Endothelial cell (in vitro differentiated cells): ENCODE data around the gene TUFM. TPM values are rescaled to one million over a fixed set of nuclear protein-coding genes. Genes with fewer than 3 reads are reported as not detected.
A peak's percentile ranks its signal among the peaks of the same experiment; 100 is the strongest.
"Not testable (repeated sequence)": the region's sequence is repeated elsewhere in the genome, so short reads cannot be mapped to it uniquely, and the experiment has no call there.

Experiments
- DNase-seq: peaks from one replicate; pipeline ENCODE4 v3.0.0; 2021; ENCODE audit warnings: low spot score
- H3K27ac Mint-ChIP-seq: one replicate; pipeline ENCODE4 v1.8.0; 2021; ENCODE audit warnings: mixed read lengths, inconsistent platforms; ENCODE audit not compliant: unreplicated experiment
- H3K27me3 Mint-ChIP-seq: one replicate; pipeline ENCODE4 v1.8.0; 2021; ENCODE audit warnings: mild to moderate bottlenecking, moderate library complexity, mixed read lengths, inconsistent platforms; ENCODE audit not compliant: unreplicated experiment
- H3K36me3 Mint-ChIP-seq: one replicate; pipeline ENCODE4 v1.8.0; 2021; ENCODE audit warnings: mild to moderate bottlenecking, low read depth, mixed read lengths, inconsistent platforms; ENCODE audit not compliant: unreplicated experiment
- H3K4me1 Mint-ChIP-seq: one replicate; pipeline ENCODE4 v1.8.0; 2021; ENCODE audit warnings: mild to moderate bottlenecking, mixed read lengths, inconsistent platforms; ENCODE audit not compliant: unreplicated experiment
- H3K4me3 Mint-ChIP-seq: one replicate; pipeline ENCODE4 v1.8.0; 2021; ENCODE audit warnings: mild to moderate bottlenecking, mixed read lengths, inconsistent platforms; ENCODE audit not compliant: unreplicated experiment
- H3K9me3 Mint-ChIP-seq: one replicate; pipeline ENCODE4 v1.8.0; 2021; ENCODE audit warnings: mixed read lengths, inconsistent platforms; ENCODE audit not compliant: unreplicated experiment
- total RNA-seq: library from RNA; stranded (reverse); fragmentation: NEBNext Ultra II Directional; extraction: Animal tissue kit (Norgen Biotek cat#: 25700); gene quantifications from one replicate; pipeline ENCODE4 v1.2.1, GENCODE V29; 2021; ENCODE audit not compliant: unreplicated experiment
- TF ChIP-seq, protein P1 (sequence below): fragments of 200-600 bp; sonication (generic); IDR thresholded peaks from one replicate; pipeline ENCODE4 v1.5.0; 2021; ENCODE audit warnings: antibody characterized with exemption; ENCODE audit not compliant: unreplicated experiment

Gene TUFM
- total RNA-seq, 1 donor from 2014 or later, result 173 TPM

DNA sequence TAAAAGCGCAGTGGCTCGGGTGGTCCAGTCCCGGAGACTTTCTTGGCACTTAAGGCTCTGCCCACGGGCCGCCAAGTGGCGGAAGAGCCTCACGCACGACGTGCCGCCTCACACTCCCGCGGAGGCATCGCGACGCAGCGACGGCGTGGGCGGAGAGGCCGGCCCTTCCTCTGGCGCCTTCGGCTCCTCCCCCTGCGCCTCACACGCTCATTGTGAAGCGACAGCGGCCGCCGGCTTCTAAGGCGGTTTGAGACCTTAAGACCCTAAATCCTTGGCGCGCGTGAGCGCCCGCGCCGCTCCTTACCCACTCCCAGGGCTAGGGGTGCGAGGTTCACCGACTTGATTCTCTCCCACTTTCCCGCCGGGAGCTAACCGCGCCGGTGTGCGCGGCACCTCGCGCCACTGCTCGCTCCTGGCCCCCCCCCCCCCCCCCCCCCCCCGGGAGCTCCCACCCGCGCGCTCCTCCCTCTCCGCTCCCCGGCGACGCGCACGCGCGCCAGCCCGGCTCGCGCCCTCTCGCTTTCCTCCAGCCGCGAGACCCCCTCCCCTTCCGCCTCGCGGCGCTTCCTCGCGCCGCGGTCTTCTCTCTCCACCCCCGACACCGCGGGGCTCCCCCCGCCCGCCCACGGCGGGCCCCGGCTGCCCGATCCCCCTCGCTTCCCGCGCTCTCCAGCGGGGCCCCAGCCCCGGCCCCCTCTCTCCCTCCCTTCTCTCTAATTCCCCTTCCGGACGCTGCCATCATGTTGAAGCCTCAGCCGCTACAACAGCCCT, 23.4 kb downstream of the TUFM start, which contains the start of gene ATXN2L:
TSS of gene ATXN2L (plus strand) at position 480 of the 771 bp plus-strand sequence. CDS start at position 741, 261 bp downstream.
- Mint-ChIP-seq H3K27ac (peak within 1 kb of the TSS; percentile 92), H3K4me3 (peak within 1 kb of the TSS; percentile 98), H3K4me1 (peaks cover 10% of the 10 kb centered on the region), H3K9me3 (no peaks in the 10 kb centered on the region), H3K36me3 (peaks cover 23% of the 10 kb centered on the region), H3K27me3 (peaks cover 14% of the 10 kb centered on the region)
- TF ChIP-seq, protein P1, sequence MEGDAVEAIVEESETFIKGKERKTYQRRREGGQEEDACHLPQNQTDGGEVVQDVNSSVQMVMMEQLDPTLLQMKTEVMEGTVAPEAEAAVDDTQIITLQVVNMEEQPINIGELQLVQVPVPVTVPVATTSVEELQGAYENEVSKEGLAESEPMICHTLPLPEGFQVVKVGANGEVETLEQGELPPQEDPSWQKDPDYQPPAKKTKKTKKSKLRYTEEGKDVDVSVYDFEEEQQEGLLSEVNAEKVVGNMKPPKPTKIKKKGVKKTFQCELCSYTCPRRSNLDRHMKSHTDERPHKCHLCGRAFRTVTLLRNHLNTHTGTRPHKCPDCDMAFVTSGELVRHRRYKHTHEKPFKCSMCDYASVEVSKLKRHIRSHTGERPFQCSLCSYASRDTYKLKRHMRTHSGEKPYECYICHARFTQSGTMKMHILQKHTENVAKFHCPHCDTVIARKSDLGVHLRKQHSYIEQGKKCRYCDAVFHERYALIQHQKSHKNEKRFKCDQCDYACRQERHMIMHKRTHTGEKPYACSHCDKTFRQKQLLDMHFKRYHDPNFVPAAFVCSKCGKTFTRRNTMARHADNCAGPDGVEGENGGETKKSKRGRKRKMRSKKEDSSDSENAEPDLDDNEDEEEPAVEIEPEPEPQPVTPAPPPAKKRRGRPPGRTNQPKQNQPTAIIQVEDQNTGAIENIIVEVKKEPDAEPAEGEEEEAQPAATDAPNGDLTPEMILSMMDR, result no peak
- DNase-seq, result peak; percentile 90

DNA sequence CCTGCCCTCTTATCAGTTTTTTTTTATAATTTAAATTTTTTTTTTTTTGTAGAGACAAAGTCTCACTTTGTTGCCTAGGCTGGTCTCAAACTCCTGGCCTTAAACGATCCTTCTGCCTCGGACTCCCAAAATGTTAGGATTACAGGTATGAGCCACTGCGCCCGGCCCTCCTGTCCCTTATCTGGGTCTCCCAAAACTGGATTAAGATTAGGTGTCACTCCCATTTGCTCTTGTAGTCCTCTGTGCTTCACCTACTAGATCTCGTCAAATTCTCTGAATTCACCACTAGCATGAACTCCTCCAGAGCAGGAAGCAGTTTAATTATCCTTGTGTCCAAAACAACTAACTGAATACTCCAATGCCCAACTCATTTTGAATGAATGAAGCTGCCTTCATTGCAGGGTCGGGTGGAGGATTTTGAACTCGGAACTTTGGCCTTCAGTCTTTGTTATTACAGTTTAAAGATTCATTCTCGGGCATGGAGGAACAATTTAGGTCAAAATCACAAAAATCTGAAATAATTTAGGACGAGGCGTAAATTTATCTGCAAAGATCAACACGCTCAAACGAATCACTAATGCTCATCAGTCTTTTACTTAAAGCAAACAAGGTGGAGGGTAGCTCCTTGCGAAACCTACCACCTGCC, 24.2 kb downstream of the TUFM start:
- Mint-ChIP-seq H3K4me1 (peaks cover 10% of the 10 kb centered on the region), H3K4me3 (peak overlapping the region; percentile 95), H3K9me3 (no peaks in the 10 kb centered on the region), H3K27ac (peak overlapping the region; percentile 90), H3K27me3 (peaks cover 14% of the 10 kb centered on the region), H3K36me3 (peaks cover 21% of the 10 kb centered on the region)
- DNase-seq, result no peak
- TF ChIP-seq, protein P1, result no peak

DNA sequence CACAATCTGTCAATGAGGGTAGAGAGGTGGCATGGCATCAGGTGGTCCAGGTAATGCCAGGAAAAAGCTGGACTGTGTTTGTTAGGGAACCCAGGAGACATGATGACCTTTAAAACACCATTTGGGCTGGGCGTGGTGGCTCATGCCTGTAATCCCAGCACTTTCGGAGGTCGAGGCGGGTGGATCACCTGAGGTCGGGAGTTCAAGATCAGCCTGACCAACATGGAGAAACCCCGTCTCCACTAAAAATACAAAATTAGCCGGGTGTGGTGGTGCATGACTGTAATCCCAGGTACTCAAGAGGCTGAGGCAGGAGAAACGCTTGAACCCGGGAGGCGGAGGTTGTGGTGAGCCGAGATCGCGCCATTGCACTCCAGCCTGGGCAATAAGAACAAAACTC, 25.6 kb downstream of the TUFM start:
- not testable (repeated sequence) for H3K9me3 Mint-ChIP-seq, DNase-seq, H3K27ac Mint-ChIP-seq
- peaks cover 16% of the 10 kb centered on the region for H3K27me3 Mint-ChIP-seq
- peaks cover 10% of the 10 kb centered on the region for H3K4me1 Mint-ChIP-seq
- H3K4me3 Mint-ChIP-seq, result peak overlapping the region; percentile 2
- peaks cover 10% of the 10 kb centered on the region for H3K36me3 Mint-ChIP-seq

DNA sequence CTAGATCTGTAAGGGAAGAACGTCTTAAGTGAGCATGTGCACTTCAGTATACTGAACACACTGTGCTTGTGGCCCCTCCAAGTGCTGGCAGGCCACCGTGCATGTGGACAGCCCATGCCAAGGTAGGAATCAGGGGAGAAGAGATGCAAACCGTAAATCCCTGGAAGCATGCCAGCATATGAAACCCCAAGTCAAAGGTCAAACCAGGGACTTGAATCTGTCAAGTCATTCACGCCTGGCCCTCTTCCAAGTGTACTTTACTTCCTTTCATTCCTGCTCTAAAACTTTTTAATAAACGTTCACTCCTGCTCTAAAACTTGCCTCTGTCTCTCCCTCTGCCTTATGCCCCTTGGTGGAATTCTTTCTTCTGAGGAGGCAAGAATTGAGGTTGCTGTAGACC, 26.1 kb downstream of the TUFM start:
- H3K4me3 Mint-ChIP-seq, result no peak overlapping the region

DNA sequence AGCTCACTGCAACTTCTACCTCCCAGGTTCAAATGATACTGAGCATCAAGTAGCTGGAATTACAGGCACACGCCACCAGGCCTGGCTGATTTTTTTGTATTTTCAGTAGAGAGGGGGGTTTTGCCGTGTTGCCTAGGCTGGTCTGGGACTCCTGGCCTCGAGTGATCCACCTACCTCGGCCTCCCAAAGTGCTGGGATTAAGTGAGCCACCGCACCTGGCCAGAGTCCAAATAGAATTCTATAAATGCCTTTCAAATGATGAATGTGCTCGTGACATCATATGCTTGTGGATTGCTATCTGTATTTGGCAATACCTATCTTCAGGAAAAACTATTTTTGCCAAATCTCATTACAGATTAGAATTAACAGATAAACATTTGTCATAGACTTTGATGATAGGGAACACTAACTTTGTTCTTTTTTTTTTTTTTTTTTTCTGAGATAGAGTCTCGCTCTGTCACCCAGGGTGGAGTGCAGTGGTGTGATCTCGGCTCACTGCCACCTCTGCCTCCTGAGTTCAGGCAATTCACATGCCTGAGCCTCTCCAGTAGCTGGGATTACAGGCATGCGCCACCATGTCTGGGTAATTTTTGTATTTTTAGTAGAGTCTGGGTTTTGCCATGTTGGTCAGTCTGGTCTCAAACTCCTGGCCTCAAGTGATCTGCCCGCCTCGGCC, 38.6 kb downstream of the TUFM start:
- H3K9me3 Mint-ChIP-seq, H3K36me3 Mint-ChIP-seq, DNase-seq, H3K27me3 Mint-ChIP-seq, H3K27ac Mint-ChIP-seq, H3K4me1 Mint-ChIP-seq, H3K4me3 Mint-ChIP-seq: not testable (repeated sequence)

More for the DNA sequence above, 26.1 kb downstream of the TUFM start:
- peaks cover 10% of the 10 kb centered on the region for H3K4me1 Mint-ChIP-seq
- no peak for DNase-seq
- no peak overlapping the region for H3K27ac Mint-ChIP-seq
- TF ChIP-seq, protein P1, result no peak
- H3K27me3 Mint-ChIP-seq, result peaks cover 16% of the 10 kb centered on the region
- no peaks in the 10 kb centered on the region for H3K9me3 Mint-ChIP-seq
- H3K36me3 Mint-ChIP-seq, result peaks cover 10% of the 10 kb centered on the region

DNA sequence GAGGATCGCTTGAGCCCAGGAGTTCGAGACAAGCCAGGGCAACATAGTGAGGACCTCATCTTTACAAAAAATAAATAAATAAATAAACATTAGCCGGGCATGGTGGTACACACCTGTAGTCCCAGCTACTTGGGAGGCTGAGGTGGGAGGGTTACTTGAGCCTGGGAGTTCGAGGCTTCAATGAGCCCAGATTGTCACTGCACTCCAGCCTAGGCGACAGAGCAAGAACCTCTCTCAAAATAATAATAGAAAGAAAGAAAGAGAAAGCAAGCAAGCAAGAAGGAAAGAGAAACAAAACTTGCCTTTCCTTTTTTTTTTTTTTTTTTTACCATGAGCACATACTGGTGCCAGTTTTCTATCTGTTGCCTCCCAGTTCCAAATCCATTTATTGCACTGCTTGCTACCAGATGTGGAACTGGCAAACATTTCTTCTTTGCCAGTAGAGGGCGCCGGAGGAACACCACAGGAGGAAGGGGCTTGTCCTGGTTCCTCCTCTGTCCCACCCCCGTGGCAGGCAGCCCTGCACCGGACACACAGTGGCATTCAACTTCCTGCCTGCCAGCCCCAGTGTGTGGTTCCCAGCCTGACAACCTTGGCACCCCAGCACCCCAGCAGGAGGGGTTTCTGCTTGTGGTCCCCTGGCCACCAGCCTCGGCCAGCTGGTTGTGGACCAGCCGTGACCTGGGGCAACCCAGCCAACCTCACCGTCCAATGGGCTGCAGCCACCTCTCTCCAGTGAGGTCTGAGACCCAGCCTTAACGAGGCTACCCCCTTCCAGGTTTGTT, 43.7 kb downstream of the TUFM start:
- not testable (repeated sequence) for H3K36me3 Mint-ChIP-seq, H3K4me3 Mint-ChIP-seq, H3K27ac Mint-ChIP-seq, H3K9me3 Mint-ChIP-seq, DNase-seq, H3K27me3 Mint-ChIP-seq, H3K4me1 Mint-ChIP-seq
